GM12875 (cell line): ENCODE data around the gene SULT1E1.

ENCODE experiments used
- H3K4me3 ChIP-seq: one replicate; pipeline ENCODE4 v1.5.1; 2011; ENCODE audit warnings: low read depth, low read length, control low read depth
- CTCF ChIP-seq: IDR thresholded peaks from 2 replicates; pipeline ENCODE4 v1.5.1; 2011; ENCODE audit warnings: low read depth, mild to moderate bottlenecking, control low read depth, inconsistent platforms, low read length, moderate library complexity, borderline replicate concordance; ENCODE audit not compliant: insufficient read depth

The SULT1E1 gene

DNA sequence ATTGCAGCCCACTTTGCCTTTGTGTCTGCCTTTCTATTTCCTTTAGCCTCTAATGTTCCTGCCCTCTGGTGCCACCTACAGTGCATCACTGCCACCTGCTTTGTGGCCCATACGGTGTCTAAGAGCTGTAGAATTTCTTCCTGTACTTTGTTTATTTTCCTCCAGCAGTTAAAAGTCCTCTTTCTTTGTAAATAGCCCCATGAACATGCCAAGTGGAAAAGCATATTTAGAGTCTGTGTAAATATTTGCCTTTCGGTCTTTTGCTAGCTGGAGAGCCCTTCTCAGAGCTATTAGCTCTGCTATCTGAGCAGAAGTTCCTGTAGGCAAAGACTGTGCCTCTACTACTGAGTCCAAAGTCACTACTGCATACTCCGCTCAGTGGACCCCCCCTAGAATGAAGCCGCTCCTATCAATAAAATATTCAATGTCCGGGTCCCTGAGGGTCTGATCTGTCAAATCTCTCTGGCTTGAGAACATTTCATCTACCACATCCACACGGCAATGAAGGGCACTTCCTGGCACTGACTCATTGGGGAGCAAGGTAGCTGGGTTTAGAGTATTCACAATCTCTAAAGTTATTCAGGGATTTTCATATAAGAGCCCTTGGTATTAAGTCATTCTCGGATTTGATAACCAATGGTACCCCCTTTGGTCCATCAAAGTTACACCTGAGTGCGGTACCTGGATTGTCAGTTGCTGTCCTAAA lies 36.3 kb downstream of the SULT1E1 start:
- peak; percentile 53; the same call in 1 of the 2 replicates for TF ChIP-seq CTCF
- no peak overlapping the region for H3K4me3 ChIP-seq

DNA sequence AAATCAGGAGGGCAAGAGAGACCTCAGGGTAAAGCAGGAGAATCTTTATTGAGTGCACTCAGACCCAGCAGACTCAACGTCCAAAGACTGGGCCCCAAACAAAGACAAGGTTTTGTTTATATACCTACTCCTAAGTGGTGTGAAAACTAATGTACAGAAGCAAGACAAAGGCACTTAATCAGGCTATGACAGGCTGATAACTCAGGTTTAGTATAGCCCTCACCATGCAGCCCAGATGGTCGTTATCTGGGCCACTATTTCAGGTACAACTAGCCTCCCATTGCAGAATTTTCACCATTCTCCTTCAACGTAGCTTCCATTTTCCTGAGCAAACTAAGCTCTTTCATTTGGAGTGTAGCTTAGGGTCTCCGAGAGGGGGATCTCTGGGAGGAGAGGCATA lies 36.9 kb downstream of the SULT1E1 start:
- no peak overlapping the region for H3K4me3 ChIP-seq
- TF ChIP-seq CTCF = no peak

DNA sequence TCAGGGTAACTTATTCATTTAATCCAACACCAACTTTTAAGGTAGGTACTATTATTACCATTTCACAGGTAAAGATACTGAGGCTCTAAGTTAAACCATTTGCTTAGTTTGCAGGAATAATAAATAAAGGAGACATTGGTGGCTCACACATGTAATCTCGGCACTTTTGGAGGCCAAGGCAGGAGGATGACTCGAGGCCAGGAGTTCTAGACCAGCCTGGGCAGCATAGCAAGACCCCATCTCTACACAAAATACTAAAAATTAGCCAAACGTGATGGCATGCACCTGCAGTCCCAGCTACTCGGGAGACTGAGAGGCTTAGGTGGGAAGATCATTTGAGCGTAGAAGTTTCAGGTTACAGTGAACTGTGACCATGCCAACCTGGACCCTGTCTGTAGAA lies 37.7 kb downstream of the SULT1E1 start:
- no peak overlapping the region for H3K4me3 ChIP-seq
- no peak for TF ChIP-seq CTCF

DNA sequence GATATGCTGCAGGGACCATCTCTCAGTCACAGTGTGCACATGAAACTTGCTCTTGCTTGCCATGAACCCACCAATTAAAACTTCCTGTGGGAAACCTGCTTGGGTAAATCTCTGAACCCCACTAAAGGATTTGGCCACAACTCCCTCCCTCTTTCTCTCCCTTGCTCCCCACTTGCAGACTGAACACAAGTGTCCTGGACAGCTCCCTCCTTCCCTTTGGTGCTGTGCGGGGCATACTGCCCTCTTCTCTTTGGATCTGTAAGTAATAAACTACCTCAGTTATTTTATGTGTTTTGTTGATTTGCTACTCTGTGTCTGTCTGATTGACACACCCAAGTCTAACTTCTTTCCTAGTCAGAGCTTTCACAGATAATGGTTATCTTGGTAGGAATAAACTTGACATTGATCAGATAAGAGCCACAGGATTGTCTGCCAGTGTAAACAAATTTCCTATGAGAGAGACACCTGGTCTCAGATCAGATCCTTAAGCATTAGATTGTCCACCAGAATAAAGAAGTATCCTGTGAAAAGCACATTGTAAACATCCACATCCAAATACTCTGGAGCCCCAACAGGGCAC lies 41.8 kb downstream of the SULT1E1 start:
- H3K4me3 ChIP-seq = no peak overlapping the region
- no peak for TF ChIP-seq CTCF

DNA sequence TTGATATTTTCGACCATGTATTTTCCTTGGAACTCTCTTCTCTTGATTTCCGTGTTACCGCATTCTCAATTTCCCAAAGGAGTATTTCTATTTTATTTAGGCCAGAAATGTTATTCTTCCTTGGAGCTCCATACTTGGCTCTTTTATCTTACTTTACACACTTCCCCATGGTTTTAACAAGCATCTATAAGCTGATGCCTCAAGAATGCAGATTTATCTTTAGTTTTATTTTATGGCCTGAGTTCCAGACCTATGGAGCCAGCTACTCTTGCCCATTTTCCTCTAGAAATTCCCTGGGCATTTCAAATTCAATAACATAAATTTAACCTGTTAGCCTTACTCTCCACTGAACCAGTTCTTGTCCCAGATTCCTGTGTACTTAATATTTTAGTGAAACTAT lies 43.7 kb downstream of the SULT1E1 start:
- H3K4me3 ChIP-seq = no peak overlapping the region
- TF ChIP-seq CTCF = no peak

DNA sequence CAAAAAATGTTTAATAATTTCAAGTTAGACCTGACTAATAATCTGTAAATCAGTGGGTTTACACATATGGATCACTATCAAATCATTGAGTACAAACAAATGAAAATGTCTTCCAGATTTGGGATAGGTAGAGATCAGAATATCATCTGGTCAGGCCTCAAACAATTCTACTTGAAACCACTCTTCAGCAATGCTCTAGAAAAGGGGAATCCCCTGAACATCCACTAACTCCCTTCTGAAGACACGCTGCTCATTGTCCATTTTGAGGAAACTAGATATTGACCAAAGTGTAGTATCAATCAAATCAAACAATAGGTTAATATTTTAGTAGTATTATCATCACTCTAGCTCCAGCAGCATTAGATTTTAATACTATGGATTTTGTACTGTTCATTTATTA lies 46.3 kb downstream of the SULT1E1 start:
- H3K4me3 ChIP-seq = no peak overlapping the region
- TF ChIP-seq CTCF = no peak

DNA sequence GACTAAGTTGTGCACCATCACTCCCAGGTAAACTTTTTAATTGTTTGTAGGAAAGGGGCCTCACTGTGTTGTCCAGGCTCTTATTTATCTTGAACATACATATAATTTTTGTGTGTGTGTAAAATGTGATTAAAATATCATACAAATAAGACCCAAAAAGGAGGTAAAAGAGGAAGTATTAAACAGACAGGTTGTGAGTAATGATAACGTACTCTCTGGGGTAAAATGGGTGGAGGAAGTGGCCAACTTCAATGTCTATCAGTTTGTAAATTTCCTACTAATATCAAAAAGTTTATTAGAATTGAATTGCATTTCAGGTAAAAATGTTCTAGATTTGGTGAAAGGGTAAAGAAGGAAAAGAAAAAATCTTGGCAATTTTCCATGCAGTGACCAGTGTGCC lies 48.8 kb downstream of the SULT1E1 start:
- no peak for TF ChIP-seq CTCF
- H3K4me3 ChIP-seq = no peak overlapping the region
